ENCODE data around the gene STK10. TPM values are rescaled to one million over a fixed set of nuclear protein-coding genes. Genes with fewer than 3 reads are reported as not detected.

The STK10 gene
- total RNA-seq, 1 experiment from 2014 or later = 22.9 TPM

DNA sequence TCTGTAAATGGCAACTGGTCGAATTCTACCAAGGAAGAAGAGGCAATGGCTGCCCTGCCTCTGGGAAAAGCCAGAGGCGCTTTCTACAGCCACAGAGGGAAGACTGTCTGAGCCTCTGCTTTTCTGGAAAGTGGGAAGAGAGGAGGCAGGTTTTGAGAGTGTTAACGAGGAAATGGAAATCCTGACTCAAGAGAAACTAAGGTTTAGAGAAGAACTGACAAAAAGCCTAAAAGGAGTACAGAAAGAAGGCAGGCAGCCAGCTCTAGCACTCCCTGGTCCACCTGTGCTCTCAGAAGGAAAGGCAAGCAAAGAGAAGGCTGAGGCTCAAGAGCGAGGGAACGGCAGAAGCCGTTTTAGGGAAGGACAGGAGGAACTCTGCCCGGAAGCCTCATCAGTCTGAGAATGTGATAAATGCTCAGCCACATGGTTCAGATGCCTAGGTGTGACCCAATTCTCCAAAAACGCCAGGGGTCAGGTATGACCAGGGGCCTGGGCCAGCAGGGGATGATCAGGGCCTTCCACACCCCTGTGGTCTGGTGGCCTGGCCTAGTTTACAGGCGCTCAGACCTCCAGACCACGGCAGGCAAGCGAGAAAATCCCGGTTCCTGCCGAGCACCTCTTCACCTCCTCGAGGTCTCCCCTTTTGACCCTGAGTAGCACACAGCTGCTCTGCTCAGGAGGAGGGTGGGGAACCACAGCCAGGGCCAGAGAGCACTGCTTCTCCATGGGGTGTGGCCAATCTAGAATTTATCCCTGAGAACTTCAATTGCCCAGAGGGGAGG is 101.6 kb downstream of the STK10 start:
- H3K4me2 ChIP-seq (ENCODE audit: low read length) = no peak overlapping the region
- no peak overlapping the region for H2AFZ ChIP-seq (ENCODE audit: low read depth, low read length, poor library complexity, severe bottlenecking)
- no peak for TF ChIP-seq ZBTB33 (IDR thresholded peaks at IDR 0.05; ENCODE audit: extremely low read depth, insufficient replicate concordance, low read length)
- no peak for TF ChIP-seq JUND (IDR thresholded peaks at IDR 0.05)
- TF ChIP-seq, protein P1, sequence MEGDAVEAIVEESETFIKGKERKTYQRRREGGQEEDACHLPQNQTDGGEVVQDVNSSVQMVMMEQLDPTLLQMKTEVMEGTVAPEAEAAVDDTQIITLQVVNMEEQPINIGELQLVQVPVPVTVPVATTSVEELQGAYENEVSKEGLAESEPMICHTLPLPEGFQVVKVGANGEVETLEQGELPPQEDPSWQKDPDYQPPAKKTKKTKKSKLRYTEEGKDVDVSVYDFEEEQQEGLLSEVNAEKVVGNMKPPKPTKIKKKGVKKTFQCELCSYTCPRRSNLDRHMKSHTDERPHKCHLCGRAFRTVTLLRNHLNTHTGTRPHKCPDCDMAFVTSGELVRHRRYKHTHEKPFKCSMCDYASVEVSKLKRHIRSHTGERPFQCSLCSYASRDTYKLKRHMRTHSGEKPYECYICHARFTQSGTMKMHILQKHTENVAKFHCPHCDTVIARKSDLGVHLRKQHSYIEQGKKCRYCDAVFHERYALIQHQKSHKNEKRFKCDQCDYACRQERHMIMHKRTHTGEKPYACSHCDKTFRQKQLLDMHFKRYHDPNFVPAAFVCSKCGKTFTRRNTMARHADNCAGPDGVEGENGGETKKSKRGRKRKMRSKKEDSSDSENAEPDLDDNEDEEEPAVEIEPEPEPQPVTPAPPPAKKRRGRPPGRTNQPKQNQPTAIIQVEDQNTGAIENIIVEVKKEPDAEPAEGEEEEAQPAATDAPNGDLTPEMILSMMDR (IDR thresholded peaks at IDR 0.05 in 2 of 3, conservative IDR thresholded peaks at IDR 0.05 in 1 of 3; ENCODE audit: borderline replicate concordance in 1 of 3, insufficient read depth in 1 of 3, low read depth in 2 of 3, low read length in 2 of 3) = no peak
- no peak for TF ChIP-seq RAD21 (IDR thresholded peaks at IDR 0.05; ENCODE audit: low read depth)
- no peak for TF ChIP-seq CBX3 (IDR thresholded peaks at IDR 0.05; ENCODE audit: low read depth)
- TF ChIP-seq ELF1 (IDR thresholded peaks at IDR 0.05; ENCODE audit: borderline replicate concordance, low read depth) = no peak
- TF ChIP-seq SRF (IDR thresholded peaks at IDR 0.05; ENCODE audit: low read depth) = no peak
- no peak for TF ChIP-seq EZH2phosphoT487 (IDR thresholded peaks at IDR 0.05; ENCODE audit: borderline replicate concordance)
- no peak for TF ChIP-seq POLR2AphosphoS5 (IDR thresholded peaks at IDR 0.05; ENCODE audit: low read depth, low read length)
- TF ChIP-seq POLR2A (IDR thresholded peaks at IDR 0.05; ENCODE audit: borderline replicate concordance, extremely low read depth, insufficient read depth, insufficient read length) = no peak
- no peak for TF ChIP-seq TCF7L2 (IDR thresholded peaks at IDR 0.05; ENCODE audit: borderline replicate concordance, extremely low read depth, insufficient read depth, insufficient read length)
- TF ChIP-seq ATF3 (IDR thresholded peaks at IDR 0.05) = no peak
- no peak for TF ChIP-seq MAX (IDR thresholded peaks at IDR 0.05)
- no peak for TF ChIP-seq ZNF274 (IDR thresholded peaks at IDR 0.05; ENCODE audit: low read depth, low read length)
- TF ChIP-seq SP1 (IDR thresholded peaks at IDR 0.05; ENCODE audit: low read depth) = no peak
- no peak for TF ChIP-seq EGR1 (IDR thresholded peaks at IDR 0.05; ENCODE audit: low read depth)
- no peaks in the 10 kb centered on the region for H3K4me1 ChIP-seq (ENCODE audit: control insufficient read depth in 1 of 2, insufficient read depth in 2 of 2, low read length in 2 of 2)
- ChIA-PET RAD21 (ENCODE audit: low non-redundant PET in 1 of 2, low total read pairs in 2 of 2, uncharacterized antibody in 2 of 2, unreplicated experiment in 2 of 2) (no interaction called here), CTCF (no interaction called here), POLR2A (no interaction called here)
- no peaks in the 10 kb centered on the region for H3K36me3 ChIP-seq (ENCODE audit: control insufficient read depth in 1 of 2, insufficient read depth in 2 of 2, low read length in 2 of 2)
- intact Hi-C loops (cut with micrococcal nuclease) = no loop called here
- no TSS peak for BruUV-seq (replicated peaks)
- DNase-seq (ENCODE audit: low read depth, low spot score) (no peak), ATAC-seq (no peak)
- H3K9ac ChIP-seq (ENCODE audit: low read length) = no peak overlapping the region
- H3K27ac ChIP-seq (ENCODE audit: low read depth, low read length) = no peak overlapping the region
- H3K79me2 ChIP-seq (ENCODE audit: insufficient read depth, low read length) = no peaks in the 10 kb centered on the region
- no peaks in the 10 kb centered on the region for H3K9me3 ChIP-seq (ENCODE audit: control insufficient read depth in 1 of 2, insufficient read depth in 1 of 2, low read depth in 1 of 2, low read length in 2 of 2)
- H3K4me3 ChIP-seq (replicated peaks in 1 of 2; ENCODE audit: low read depth in 1 of 2, low read length in 2 of 2) = no peak overlapping the region
- no peaks in the 10 kb centered on the region for H3K9me2 ChIP-seq (ENCODE audit: insufficient read depth)
- H3K27me3 ChIP-seq (ENCODE audit: insufficient read depth, low read length) = no peaks in the 10 kb centered on the region
- H4K20me1 ChIP-seq (ENCODE audit: insufficient read depth) = no peaks in the 10 kb centered on the region
